ENCODE results near the gene NCCRP1.

NCCRP1 gene

DNA sequence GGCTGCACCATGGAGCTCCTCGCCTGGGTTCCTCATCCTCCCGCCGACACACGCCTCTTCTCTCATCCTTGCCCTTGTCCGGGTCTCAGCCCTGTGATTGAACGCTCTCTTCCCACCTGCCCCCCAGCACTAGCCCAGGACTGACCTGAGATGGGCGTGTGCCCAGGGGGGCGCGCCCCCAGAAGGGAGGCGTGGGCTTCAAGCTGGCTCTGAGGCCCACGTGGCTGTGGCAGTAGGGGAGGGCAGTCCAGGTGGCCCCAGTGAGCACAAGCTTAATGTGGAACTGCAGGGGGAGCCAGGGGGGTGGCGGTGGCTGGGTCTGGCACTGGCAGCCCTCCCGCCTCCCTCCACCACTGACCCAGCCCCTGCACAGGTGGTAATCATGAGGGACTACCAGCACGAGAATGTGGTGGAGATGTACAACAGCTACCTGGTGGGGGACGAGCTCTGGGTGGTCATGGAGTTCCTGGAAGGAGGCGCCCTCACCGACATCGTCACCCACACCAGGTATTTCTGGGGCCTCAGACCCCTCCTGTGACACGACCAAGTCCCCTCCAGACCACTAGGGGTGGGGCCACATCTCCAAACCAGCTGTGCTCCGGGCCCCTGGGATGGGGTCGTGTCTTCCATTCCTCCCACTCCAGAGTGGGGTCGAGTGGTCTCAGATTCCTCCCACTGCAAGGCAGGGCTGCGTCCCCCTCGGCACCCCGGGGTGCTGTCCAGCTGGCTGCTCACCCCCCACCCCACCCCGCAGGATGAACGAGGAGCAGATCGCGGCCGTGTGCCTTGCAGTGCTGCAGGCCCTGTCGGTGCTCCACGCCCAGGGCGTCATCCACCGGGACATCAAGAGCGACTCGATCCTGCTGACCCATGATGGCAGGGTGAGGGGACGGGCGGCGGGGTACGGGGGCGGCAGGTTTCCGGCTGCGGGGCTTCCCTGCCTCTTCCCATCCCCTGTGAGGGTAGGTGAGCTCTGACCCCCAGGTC is 21.9 kb upstream of the NCCRP1 start:
- in situ Hi-C loops (cut with HindIII; ENCODE audit: low sequenced_read_pairs): no loop called here
- no peak overlapping the region for H3K4me3 ChIP-seq (ENCODE audit: low read depth, low read length)
- DNase-seq (ENCODE audit: low read depth, low spot score): no peak
- TF ChIP-seq CTCF (IDR thresholded peaks at IDR 0.05; ENCODE audit: low read depth, low read length): no peak

DNA sequence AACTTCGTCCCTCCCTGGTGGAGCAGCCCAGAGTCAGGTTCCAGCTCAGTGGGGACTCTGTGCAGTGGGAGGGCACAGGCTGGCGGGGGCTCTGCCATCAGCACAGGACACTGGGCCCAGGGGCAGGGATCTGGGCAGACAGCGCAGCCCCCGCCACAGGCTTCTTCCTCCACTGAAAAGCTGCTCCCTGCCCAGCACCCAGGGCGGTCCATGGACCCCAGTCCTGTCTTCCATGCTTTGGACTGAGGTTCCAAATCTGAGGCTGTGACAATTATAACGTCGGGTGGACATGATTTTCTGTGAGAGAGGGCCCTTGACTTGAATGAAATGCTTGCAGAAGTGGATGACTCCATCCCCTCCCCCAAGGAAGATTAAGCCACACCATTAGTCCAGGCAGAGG is 21.2 kb upstream of the NCCRP1 start:
- no peak for TF ChIP-seq CTCF (IDR thresholded peaks at IDR 0.05; ENCODE audit: low read depth, low read length)
- no peak overlapping the region for H3K4me3 ChIP-seq (ENCODE audit: low read depth, low read length)
- in situ Hi-C loops (cut with HindIII; ENCODE audit: low sequenced_read_pairs): no loop called here
- DNase-seq (ENCODE audit: low read depth, low spot score): no peak

DNA sequence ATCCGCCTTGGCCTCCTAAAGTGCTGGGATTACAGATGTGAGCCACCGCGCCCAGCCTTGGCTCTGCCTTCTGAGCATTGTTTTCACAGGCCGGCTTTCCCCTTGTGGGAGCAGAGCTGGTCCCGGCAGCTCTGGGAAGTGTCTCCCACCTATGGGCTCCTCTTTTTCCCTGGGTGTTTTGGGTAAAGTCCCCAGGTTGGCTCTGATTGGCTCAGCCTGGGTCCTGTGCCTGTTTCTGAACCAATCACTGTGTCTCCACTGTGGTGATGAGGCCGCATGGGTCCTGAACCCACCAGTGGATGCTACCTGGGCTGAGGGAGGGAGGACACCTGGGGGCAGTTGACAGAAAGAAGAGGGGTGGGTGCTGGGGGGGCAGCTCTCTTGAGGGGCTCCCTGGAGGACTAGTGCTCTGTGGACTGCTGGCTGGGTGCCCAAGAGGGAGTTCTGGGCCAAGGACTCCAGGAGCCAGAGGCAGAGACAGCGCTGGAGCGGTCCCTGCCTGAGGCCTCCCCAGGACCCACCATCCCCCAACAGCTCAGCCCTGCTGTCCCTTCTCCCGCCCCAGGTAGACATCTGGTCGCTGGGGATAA is 19.6 kb upstream of the NCCRP1 start:
- no peak for DNase-seq (ENCODE audit: low read depth, low spot score)
- H3K4me3 ChIP-seq (ENCODE audit: low read depth, low read length): no peak overlapping the region
- in situ Hi-C loops (cut with HindIII; ENCODE audit: low sequenced_read_pairs): no loop called here
- TF ChIP-seq CTCF (IDR thresholded peaks at IDR 0.05; ENCODE audit: low read depth, low read length): no peak

DNA sequence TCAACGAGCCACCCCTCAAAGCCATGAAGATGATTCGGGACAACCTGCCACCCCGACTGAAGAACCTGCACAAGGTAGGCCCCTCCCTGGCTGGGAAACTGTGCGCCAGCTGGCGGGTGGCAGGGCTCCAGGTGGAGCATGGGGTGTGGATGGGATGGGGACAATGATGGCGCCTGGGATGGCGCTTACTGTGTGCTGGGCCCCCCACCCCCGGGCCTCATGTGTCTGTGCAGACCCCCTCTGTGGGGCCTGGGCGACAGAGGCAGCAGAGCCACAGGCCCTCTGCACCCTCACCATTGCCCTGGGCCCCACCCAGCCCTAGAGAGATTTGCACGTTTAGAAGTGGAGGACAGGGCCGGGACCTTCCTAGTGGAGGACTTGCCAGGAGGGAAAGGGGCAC is 19.0 kb upstream of the NCCRP1 start:
- in situ Hi-C loops (cut with HindIII; ENCODE audit: low sequenced_read_pairs): no loop called here
- no peak overlapping the region for H3K4me3 ChIP-seq (ENCODE audit: low read depth, low read length)
- no peak for TF ChIP-seq CTCF (IDR thresholded peaks at IDR 0.05; ENCODE audit: low read depth, low read length)
- no peak for DNase-seq (ENCODE audit: low read depth, low spot score)

GRCh38 chr19:39178296-39179006 is 18.3 kb upstream of the NCCRP1 start:
- TF ChIP-seq CTCF (IDR thresholded peaks at IDR 0.05; ENCODE audit: low read depth, low read length): no peak
- no peak for DNase-seq (ENCODE audit: low read depth, low spot score)
- H3K4me3 ChIP-seq (ENCODE audit: low read depth, low read length): no peak overlapping the region
- in situ Hi-C loops (cut with HindIII; ENCODE audit: low sequenced_read_pairs): no loop called here

GRCh38 chr19:39179754-39180153 is 17.0 kb upstream of the NCCRP1 start:
- no peak overlapping the region for H3K4me3 ChIP-seq (ENCODE audit: low read depth, low read length)
- TF ChIP-seq CTCF (IDR thresholded peaks at IDR 0.05; ENCODE audit: low read depth, low read length): no peak
- in situ Hi-C loops (cut with HindIII; ENCODE audit: low sequenced_read_pairs): no loop called here
- DNase-seq (ENCODE audit: low read depth, low spot score): no peak

Measured in astrocyte of the spinal cord (primary cell).